K562 (cell line): ENCODE data around the gene PLA2G7. TPM values are rescaled to one million over a fixed set of nuclear protein-coding genes. Genes with fewer than 3 reads are reported as not detected.

Experiments
- ATAC-seq: fragments of 200-7000 bp; cut with Tn5 transposase; 3 replicates; pipeline ENCODE4 v1.9.1; 2020; ENCODE audit warnings: moderate library complexity
- BruUV-seq: library from RNA; stranded (reverse); fragments of 400-500 nt; replicated peaks from 2 replicates; lab custom pipeline; 2021; lab: Mats Ljungman, UMichigan
- CTCF ChIA-PET: fragments of 300-600 bp; formaldehyde crosslinking; extraction: SDS; loops from one replicate; lab custom pipeline; 2021; ENCODE audit warnings: low intra/inter-chr PET ratio; lab: Yijun Ruan, JAX
- POLR2A ChIA-PET: fragments of 300-600, 350-650 bp; sonication (Branson Sonifier 250); formaldehyde crosslinking; extraction: SDS; loops from one replicate; lab custom pipeline; 2021; ENCODE audit warnings: antibody characterized with exemption, inconsistent platforms; lab: Yijun Ruan, JAX
- DNase-seq, 4 experiments: peaks; one replicate each; pipeline versions ENCODE4 v3.0.0 to v3.0.0-alpha.2; 2011 to 2018; ENCODE audit warnings: low spot score in 3 of 4, mixed read lengths in 3 of 4; ENCODE audit errors: extremely low read depth in 1 of 4
- FAIRE-seq: peaks from 2 replicates; lab custom pipeline; 2011; peaks lifted over from hg19 to GRCh38; lab: Jason Lieb, UNC
- H2AFZ ChIP-seq: 2 replicates; pipeline ENCODE4 v1.6.0; 2011; ENCODE audit warnings: low read depth, low read length, control low read depth, inconsistent platforms
- H3K27ac ChIP-seq: fragments of 200-600 bp; 3 replicates; pipeline ENCODE4 v1.8.0; 2011; ENCODE audit warnings: low read depth, mild to moderate bottlenecking, control low read depth, inconsistent platforms, low read length, moderate library complexity, mixed read lengths; ENCODE audit errors: extremely low read depth
- H3K27me3 ChIP-seq, 2 experiments: fragments of 300-600 bp in 1 of 2; 2 replicates in 1 of 2; 3 replicates in 1 of 2; pipeline versions ENCODE4 v1.6.0 to v1.8.0; 2011; ENCODE audit warnings: inconsistent platforms in 2 of 2, low read length in 2 of 2, mild to moderate bottlenecking in 1 of 2, mixed read lengths in 1 of 2, moderate library complexity in 1 of 2; ENCODE audit not compliant: control insufficient read depth in 2 of 2, insufficient read depth in 2 of 2
- H3K36me3 ChIP-seq: fragments of 300-600 bp; 3 replicates; pipeline ENCODE4 v1.8.0; 2011; ENCODE audit warnings: mild to moderate bottlenecking, low read length, inconsistent platforms; ENCODE audit not compliant: control insufficient read depth, insufficient read depth
- H3K4me1 ChIP-seq, 2 experiments: fragments of 200-600 bp in 1 of 2; replicated peaks in 1 of 2; 2 replicates in 1 of 2; 3 replicates in 1 of 2; pipeline versions ENCODE4 v1.5.1 to v1.8.0; 2011; ENCODE audit warnings: inconsistent platforms in 2 of 2, low read length in 2 of 2, mild to moderate bottlenecking in 1 of 2, mixed read lengths in 1 of 2, moderate library complexity in 1 of 2; ENCODE audit not compliant: control insufficient read depth in 2 of 2, insufficient read depth in 2 of 2
- H3K4me2 ChIP-seq: 2 replicates; pipeline ENCODE4 v1.6.1; 2011; ENCODE audit warnings: low read length, control low read depth, inconsistent platforms, mixed read lengths; ENCODE audit not compliant: insufficient read depth
- H3K4me3 ChIP-seq: fragments of 200-600 bp; sonication (generic), shearing (Covaris generic); 2 replicates; pipeline ENCODE4 v1.5.1; 2016; ENCODE audit warnings: control low read depth, inconsistent platforms
- H3K79me2 ChIP-seq: fragments of 200-600 bp; 3 replicates; pipeline ENCODE4 v1.8.0; 2011; ENCODE audit warnings: low read length, inconsistent platforms; ENCODE audit not compliant: control insufficient read depth, insufficient read depth
- H3K9ac ChIP-seq, 2 experiments: 2 replicates each; pipeline versions ENCODE4 v1.6.0 to v1.6.1; 2011; ENCODE audit warnings: low read depth in 2 of 2, low read length in 2 of 2, control low read depth in 1 of 2, inconsistent platforms in 1 of 2, mild to moderate bottlenecking in 1 of 2, mixed read lengths in 1 of 2; ENCODE audit not compliant: insufficient read depth in 1 of 2
- H3K9me1 ChIP-seq: one replicate; pipeline ENCODE4 v1.6.0; 2011; ENCODE audit warnings: inconsistent platforms, mild to moderate bottlenecking, low read length, moderate library complexity; ENCODE audit not compliant: control insufficient read depth, insufficient read depth
- H3K9me3 ChIP-seq: replicated peaks from 2 replicates; pipeline ENCODE4 v1.5.1; 2011; ENCODE audit warnings: low read depth, low read length, inconsistent platforms; ENCODE audit not compliant: control insufficient read depth, insufficient read depth
- H4K20me1 ChIP-seq: replicated peaks from 2 replicates; pipeline ENCODE4 v1.6.1; 2011; ENCODE audit warnings: low read length, inconsistent platforms, mixed read lengths; ENCODE audit not compliant: control insufficient read depth, insufficient read depth
- BCL6 ChIP-seq: fragments of 250-450 bp; sonication (Bioruptor Pico); IDR thresholded peaks from 2 replicates; pipeline ENCODE4 v1.4.0; 2020
- CCAR2 ChIP-seq: fragments of 200-400 bp; formaldehyde crosslinking; IDR thresholded peaks from 2 replicates; pipeline ENCODE4 v1.6.1; 2017; ENCODE audit warnings: mild to moderate bottlenecking, low read depth, low read length
- ESRRB ChIP-seq: fragments of 250-450 bp; sonication (Bioruptor Pico); IDR thresholded peaks from 2 replicates; pipeline ENCODE4 v1.5.0; 2020; ENCODE audit warnings: mild to moderate bottlenecking, moderate library complexity, borderline replicate concordance
- FOXK1 ChIP-seq: sonication (generic); formaldehyde crosslinking; IDR thresholded peaks from 2 replicates; pipeline ENCODE4 v1.8.0; 2022; ENCODE audit warnings: missing genetic modification reagents, mild to moderate bottlenecking, borderline replicate concordance
- GATAD2A ChIP-seq: fragments of 450-650 bp; IDR thresholded peaks from 2 replicates; pipeline ENCODE4 v1.6.1; 2017
- HMGXB4 ChIP-seq: sonication (generic); formaldehyde crosslinking; IDR thresholded peaks from 2 replicates; pipeline ENCODE4 v1.8.1; 2023; ENCODE audit warnings: mild to moderate bottlenecking, missing genetic modification reagents
- ID3 ChIP-seq, 2 experiments: fragments of 250-450 bp in 1 of 2; fragments of 450-650 bp in 1 of 2; sonication (Bioruptor Pico) in 1 of 2; IDR thresholded peaks; 2 replicates each; pipeline versions ENCODE4 v1.6.1 to v1.8.0; 2016 to 2021; ENCODE audit warnings: mild to moderate bottlenecking in 2 of 2, moderate library complexity in 2 of 2, missing compliant biosample characterization in 1 of 2, missing genetic modification characterization in 1 of 2
- MXD1 ChIP-seq: fragments of 250-450 bp; sonication (Bioruptor Pico); IDR thresholded peaks from 2 replicates; pipeline ENCODE4 v1.8.0; 2021; ENCODE audit warnings: borderline replicate concordance, mild to moderate bottlenecking, moderate library complexity; ENCODE audit not compliant: poor library complexity, severe bottlenecking
- NONO ChIP-seq, 2 experiments: fragments of 200-400 bp in 1 of 2; fragments of 450-650 bp in 1 of 2; formaldehyde crosslinking in 1 of 2; IDR thresholded peaks; 2 replicates each; pipeline ENCODE4 v1.6.1; 2017; ENCODE audit warnings: low read depth in 2 of 2, mild to moderate bottlenecking in 2 of 2, moderate library complexity in 2 of 2, low read length in 1 of 2
- NR2C1 ChIP-seq, 2 experiments: fragments of 450-650 bp; IDR thresholded peaks; 2 replicates each; pipeline ENCODE4 v1.6.1; 2017; ENCODE audit warnings: mild to moderate bottlenecking in 2 of 2, antibody characterized with exemption in 1 of 2, inconsistent platforms in 1 of 2, missing compliant biosample characterization in 1 of 2, missing genetic modification characterization in 1 of 2
- RHOXF2B ChIP-seq: fragments of 250-450 bp; sonication (Bioruptor Pico); conservative IDR thresholded peaks from 2 replicates; pipeline ENCODE4 v1.5.1; 2021
- RREB1 ChIP-seq: fragments of 250-450 bp; sonication (Bioruptor Pico); IDR thresholded peaks from 2 replicates; pipeline ENCODE4 v1.4.0; 2020
- SMAD1 ChIP-seq: fragments of 150-350 bp; IDR thresholded peaks from 2 replicates; pipeline ENCODE4 v1.6.1; 2014; ENCODE audit warnings: low read length, low read depth; ENCODE audit not compliant: partially characterized antibody
- TBP ChIP-seq: optimal IDR thresholded peaks from 2 replicates; pipeline ENCODE3; 2011; ENCODE audit warnings: low read depth, low read length, improper control_type of control experiment
- ZNF124 ChIP-seq: sonication (generic); formaldehyde crosslinking; IDR thresholded peaks from 2 replicates; pipeline ENCODE4 v1.8.1; 2022; ENCODE audit warnings: missing genetic modification reagents
- WGBS: fragments of 100-300 bp; shearing (Covaris generic); methylation state at CpG from one replicate; pipeline ENCODE4 v1.1.6; 2016; ENCODE audit warnings: low coverage, mixed read lengths; ENCODE audit not compliant: insufficient coverage; ENCODE audit errors: missing lambda C conversion rate; 5-methylcytosine and 5-hydroxymethylcytosine counted together
- in situ Hi-C: fragments of 300-500 bp; cut with MboI; formaldehyde crosslinking; loops from 4 replicates; pipeline ENCODE4 v1.15.0; 2018; ENCODE audit warnings: inconsistent platforms, mixed read lengths
- intact Hi-C: fragments of 100-400 bp; cut with micrococcal nuclease; formaldehyde crosslinking; loops from 2 replicates; pipeline ENCODE4 v1.14.2; 2022
- polyA plus RNA-seq, 8 experiments: library from polyadenylated mRNA; depleted of rRNA in 4 of 8; stranded (reverse) in 5 of 8; unstranded in 3 of 8; fragments of >200 nt; fragmentation: Nextera tagmentation in 2 of 8; fragmentation: Illumina TruSeq in 1 of 8; extraction: Ambion mirVana in 2 of 8; extraction: Trizol in 1 of 8; gene quantifications; 2 replicates each; pipeline versions ENCODE4 v1.2.1 to v1.2.3, GENCODE V29; 2011 to 2014; ENCODE audit warnings: inconsistent platforms in 1 of 8, missing spikeins in 1 of 8
- total RNA-seq, 7 experiments: library from RNA; depleted of rRNA in 6 of 7; stranded (reverse); fragments of >200 nt in 6 of 7; fragmentation: Illumina TruSeq in 2 of 7; extraction: Trizol in 2 of 7; gene quantifications; 2 replicates each; pipeline versions ENCODE4 v1.2.1 to v1.2.3, GENCODE V29; 2011 to 2021; ENCODE audit warnings: low replicate concordance in 1 of 7

Gene PLA2G7
- total and polyA plus RNA-seq, 9 of the 15 experiments (the other 6 are each of a cell fraction or from before 2014, with no cell fraction given) = not detected

- Histone ChIP-seq H3K4me2 (no peak overlapping the region), H3K9me1 (no peaks in the 10 kb centered on the region), H3K27ac (no peak overlapping the region), H3K79me2 (no peaks in the 10 kb centered on the region), H3K9me3 (no peaks in the 10 kb centered on the region), H3K9ac (no peak overlapping the region), H3K4me3 (no peak overlapping the region), H3K36me3 (no peaks in the 10 kb centered on the region), H4K20me1 (no peaks in the 10 kb centered on the region), H3K4me1 (no peaks in the 10 kb centered on the region), H2AFZ (no peak overlapping the region), H3K27me3 (no peaks in the 10 kb centered on the region)
- ATAC-seq (no peak), FAIRE-seq (no peak), DNase-seq (no peak)
- CTCF ChIA-PET = no interaction called here
- 2% methylated on average over 5 of the region's 5 CpGs for WGBS
- intact Hi-C loops = no loop called here
- POLR2A ChIA-PET = no interaction called here
- no TSS peak for BruUV-seq
- in situ Hi-C loops = no loop called here
- TF ChIP-seq CCAR2 (no peak), NONO (IDR thresholded peaks at IDR 0.05; ENCODE audit: low read depth in 2 of 2, low read length in 1 of 2) (no peak), SMAD1 (no peak), FOXK1 (CRISPR knock-in tag) (no peak), ESRRB (CRISPR knock-in tag) (no peak), ZNF124 (CRISPR knock-in tag) (no peak), TBP (no peak), RHOXF2B (CRISPR knock-in tag) (no peak), ID3 (CRISPR knock-in tag; IDR thresholded peaks at IDR 0.05) (no peak), ID3 (tag; IDR thresholded peaks at IDR 0.05) (no peak), BCL6 (CRISPR knock-in tag) (no peak), RREB1 (no peak), HMGXB4 (no peak), MXD1 (CRISPR knock-in tag) (no peak), GATAD2A (no peak), NR2C1 (IDR thresholded peaks at IDR 0.05) (no peak), NR2C1 (tag; IDR thresholded peaks at IDR 0.05) (no peak)
These were observed 14.6 kb upstream of the PLA2G7 start for GRCh38 chr6:46749731-46750130.
